Mucosa of descending colon (tissue), 3 donors: ENCODE results near the gene PCDHB9. TPM values are rescaled to one million over a fixed set of nuclear protein-coding genes. Genes with fewer than 3 reads are reported as not detected.
"Not testable (repeated sequence)": the region's sequence is repeated elsewhere in the genome, so short reads cannot be mapped to it uniquely, and the experiment has no call there.

Experiments used
- ATAC-seq: fragments of 200-7000 bp; cut with Tn5 transposase; one replicate; pipeline ENCODE4 v1.9.1; 2020; ENCODE audit warnings: mild to moderate bottlenecking, moderate library complexity
- DNase-seq, 3 donors: peaks; one replicate each; pipeline ENCODE4 v3.0.0-alpha.2; 2020
- H3K36me3 ChIP-seq: fragments of 200-600 bp; one replicate; pipeline ENCODE4 v1.8.0; 2021; ENCODE audit warnings: low read depth, mild to moderate bottlenecking
- H3K4me1 ChIP-seq: fragments of 200-600 bp; one replicate; pipeline ENCODE4 v1.8.0; 2021; ENCODE audit warnings: low read depth, mild to moderate bottlenecking
- H3K4me3 ChIP-seq: fragments of 200-600 bp; one replicate; pipeline ENCODE4 v1.8.0; 2021; ENCODE audit warnings: mild to moderate bottlenecking
- H3K9me3 ChIP-seq: fragments of 200-600 bp; one replicate; pipeline ENCODE4 v1.8.0; 2021; ENCODE audit warnings: mild to moderate bottlenecking
- CTCF ChIP-seq: fragments of 200-600 bp; IDR thresholded peaks from one replicate; pipeline ENCODE4 v1.8.0; 2022; ENCODE audit warnings: antibody characterized with exemption, mild to moderate bottlenecking
- intact Hi-C, 2 donors: fragments of 100-400 bp; cut with DNase I in 1 of 2; cut with micrococcal nuclease in 1 of 2; formaldehyde crosslinking; loops; one replicate each; pipeline versions ENCODE4 v1.11.0 to v1.11.1; 2022; cut with DNase I, micrococcal nuclease
- total RNA-seq, 3 donors: library from RNA; stranded (reverse); fragmentation: NEBNext Ultra II Directional in 2 of 3; extraction: Animal tissue kit (Norgen Biotek cat#: 25700) in 2 of 3; gene quantifications; one replicate each; pipeline versions ENCODE4 v1.2.1 to v1.2.4, GENCODE V29; 2021 to 2023
- donor health status: DM: no; HTN: no; CAD: no; lungs with moderate emphysema.
- donor health status: DM: no; HTN: no; CAD: no.
- donor health status: DM: no; HTN: yes; CAD: no.

PCDHB9 gene
- total RNA-seq, 3 donors from 2014 or later, result 0.26 to 2.4 (median 0.70) TPM

- H3K4me1 ChIP-seq, H3K36me3 ChIP-seq, ATAC-seq, DNase-seq, intact Hi-C loops, H3K4me3 ChIP-seq: not testable (repeated sequence)
- peaks cover 58% of the 10 kb centered on the region for H3K9me3 ChIP-seq
Observed at GRCh38 chr5:141216035-141216434, 29.1 kb downstream of the PCDHB9 start.

GRCh38 chr5:141223112-141223783 is 36.3 kb downstream of the PCDHB9 start, which contains the start of gene PCDHB14:
TSS of gene PCDHB14 (plus strand) at chr5:141223343. CDS start at chr5:141223506, 163 bp downstream.
- no peak within 1 kb of the TSS for H3K4me3 ChIP-seq
- H3K36me3 ChIP-seq, result no peaks in the 10 kb centered on the region
- DNase-seq (no peak), ATAC-seq (peak; percentile 36)
- H3K4me1 ChIP-seq, result no peaks in the 10 kb centered on the region
- peaks cover 84% of the 10 kb centered on the region for H3K9me3 ChIP-seq
- TF ChIP-seq CTCF, result no peak
- intact Hi-C loops, result no loop called here

GRCh38 chr5:141224844-141225243 is 37.9 kb downstream of the PCDHB9 start:
- intact Hi-C loops, H3K4me1 ChIP-seq, H3K4me3 ChIP-seq, ATAC-seq, DNase-seq, H3K36me3 ChIP-seq: not testable (repeated sequence)
- H3K9me3 ChIP-seq, result peaks cover 82% of the 10 kb centered on the region

GRCh38 chr5:141225421-141225820 is 38.5 kb downstream of the PCDHB9 start:
- H3K36me3 ChIP-seq, H3K4me3 ChIP-seq, ATAC-seq, H3K4me1 ChIP-seq, DNase-seq, intact Hi-C loops: not testable (repeated sequence)
- H3K9me3 ChIP-seq, result peaks cover 82% of the 10 kb centered on the region

GRCh38 chr5:141234109-141234667 is 47.2 kb downstream of the PCDHB9 start:
- peaks cover 90% of the 10 kb centered on the region for H3K9me3 ChIP-seq
- intact Hi-C loops, result no loop called here
- ATAC-seq (no peak), DNase-seq (peak in 1 of 3 donors; percentile 5)
- H3K4me1 ChIP-seq, result no peaks in the 10 kb centered on the region
- TF ChIP-seq CTCF, result no peak
- no peaks in the 10 kb centered on the region for H3K36me3 ChIP-seq
- no peak overlapping the region for H3K4me3 ChIP-seq

- H3K4me1 ChIP-seq, ATAC-seq, DNase-seq, intact Hi-C loops, H3K4me3 ChIP-seq, H3K36me3 ChIP-seq: not testable (repeated sequence)
- peaks cover 96% of the 10 kb centered on the region for H3K9me3 ChIP-seq
Observed at GRCh38 chr5:141235922-141236321, 49.0 kb downstream of the PCDHB9 start.

GRCh38 chr5:141236516-141237313 is 49.8 kb downstream of the PCDHB9 start:
- no peak for DNase-seq
- H3K9me3 ChIP-seq, result peaks cover 98% of the 10 kb centered on the region
- no peaks in the 10 kb centered on the region for H3K4me1 ChIP-seq
- ATAC-seq, result no peak
- intact Hi-C loops, result no loop called here
- TF ChIP-seq CTCF, result no peak
- no peak overlapping the region for H3K4me3 ChIP-seq
- H3K36me3 ChIP-seq, result no peaks in the 10 kb centered on the region

Other genes with a start within 250 kb of the PCDHB9 start
- 1 to 10 TPM in 1 of 3 donors, under 1 TPM in 2; 0.31 to 1.3 (median 0.61) TPM for gene PCDHAC2, start 220.7 kb upstream of the PCDHB9 start, total RNA-seq
- under 1 TPM in 1 of 3 donors, not detected in 2; 0.25 TPM for gene PCDHB1, start 135.8 kb upstream of the PCDHB9 start, total RNA-seq
- gene PCDHB2, start 92.5 kb upstream of the PCDHB9 start, total RNA-seq, result 1 to 10 TPM in 2 of 3 donors, under 1 TPM in 1; 0.82 to 5.5 (median 1.1) TPM
- gene PCDHB3, start 86.7 kb upstream of the PCDHB9 start, total RNA-seq, result 1 to 10 TPM in 1 of 3 donors, under 1 TPM in 2; 0.58 to 1.9 (median 0.90) TPM
- gene PCDHB4, start 65.3 kb upstream of the PCDHB9 start, total RNA-seq, result 1 to 10 TPM in 1 of 3 donors, under 1 TPM in 2; 0.35 to 3.4 (median 0.80) TPM
- 1 to 10 TPM in 1 of 3 donors, under 1 TPM in 2; 0.41 to 3.0 (median 0.60) TPM for gene PCDHB5, start 52.0 kb upstream of the PCDHB9 start, total RNA-seq
- gene PCDHB6, start 37.1 kb upstream of the PCDHB9 start, total RNA-seq, result under 1 TPM; 0.24 to 0.60 (median 0.29) TPM
- gene PCDHB7, start 14.5 kb upstream of the PCDHB9 start, total RNA-seq, result 1 to 10 TPM in 1 of 3 donors, under 1 TPM in 1, not detected in 1; 0.55 to 2.5 TPM
- gene PCDHB8, start 9.4 kb upstream of the PCDHB9 start, total RNA-seq, result 1 to 10 TPM in 1 of 3 donors, under 1 TPM in 2; 0.12 to 2.1 (median 0.72) TPM
- 1 to 10 TPM in 1 of 3 donors, under 1 TPM in 2; 0.49 to 3.4 (median 0.89) TPM for gene PCDHB16, start 4.8 kb upstream of the PCDHB9 start, total RNA-seq
- 1 to 10 TPM in 1 of 3 donors, under 1 TPM in 2; 0.35 to 4.9 (median 0.60) TPM for gene PCDHB10, start 5.2 kb downstream of the PCDHB9 start, total RNA-seq
- 1 to 10 TPM in 2 of 3 donors, under 1 TPM in 1; 0.55 to 5.8 (median 1.3) TPM for gene PCDHB11, start 12.5 kb downstream of the PCDHB9 start, total RNA-seq
- 1 to 10 TPM in 1 of 3 donors, under 1 TPM in 2; 0.52 to 3.9 (median 0.67) TPM for gene PCDHB12, start 21.6 kb downstream of the PCDHB9 start, total RNA-seq
- gene PCDHB13, start 26.8 kb downstream of the PCDHB9 start, total RNA-seq, result 1 to 10 TPM; 1.2 to 4.3 (median 1.9) TPM
- gene PCDHB14, start 36.2 kb downstream of the PCDHB9 start, total RNA-seq, result 1 to 10 TPM in 2 of 3 donors, under 1 TPM in 1; 0.98 to 6.1 (median 2.0) TPM
- 1 to 10 TPM in 2 of 3 donors, under 1 TPM in 1; 0.69 to 4.3 (median 1.2) TPM for gene PCDHB15, start 58.2 kb downstream of the PCDHB9 start, total RNA-seq
- gene SLC25A2, start 116.9 kb downstream of the PCDHB9 start, total RNA-seq, result 1 to 10 TPM; 1.2 to 1.7 (median 1.5) TPM
- 10 to 100 TPM; 52.6 to 70.4 (median 56.9) TPM for gene TAF7, start 133.6 kb downstream of the PCDHB9 start, total RNA-seq
- 1 to 10 TPM in 1 of 3 donors, under 1 TPM in 2; 0.35 to 1.6 (median 0.43) TPM for gene PCDHGA1, start 143.4 kb downstream of the PCDHB9 start, total RNA-seq
- 1 to 10 TPM in 1 of 3 donors, under 1 TPM in 2; 0.41 to 3.8 (median 0.51) TPM for gene PCDHGA2, start 151.6 kb downstream of the PCDHB9 start, total RNA-seq
- gene PCDHGA3, start 156.7 kb downstream of the PCDHB9 start, total RNA-seq, result 1 to 10 TPM in 1 of 3 donors, under 1 TPM in 2; 0.24 to 2.2 (median 0.43) TPM
- 1 to 10 TPM; 1.0 to 4.1 (median 1.2) TPM for gene PCDHGB1, start 162.9 kb downstream of the PCDHB9 start, total RNA-seq
- gene PCDHGA4, start 167.9 kb downstream of the PCDHB9 start, total RNA-seq, result 1 to 10 TPM in 2 of 3 donors, under 1 TPM in 1; 0.90 to 4.6 (median 1.2) TPM
- gene PCDHGB2, start 172.8 kb downstream of the PCDHB9 start, total RNA-seq, result 1 to 10 TPM; 1.5 to 5.7 (median 2.8) TPM
- 1 to 10 TPM; 1.2 to 4.2 (median 1.2) TPM for gene PCDHGA5, start 177.0 kb downstream of the PCDHB9 start, total RNA-seq
- 1 to 10 TPM; 2.0 to 6.3 (median 2.0) TPM for gene PCDHGB3, start 183.1 kb downstream of the PCDHB9 start, total RNA-seq
- 1 to 10 TPM; 1.6 to 6.7 (median 1.9) TPM for gene PCDHGA6, start 186.7 kb downstream of the PCDHB9 start, total RNA-seq
- gene PCDHGA7, start 195.6 kb downstream of the PCDHB9 start, total RNA-seq, result 1 to 10 TPM; 1.0 to 5.6 (median 1.7) TPM
- 1 to 10 TPM in 2 of 3 donors, under 1 TPM in 1; 0.65 to 5.3 (median 1.2) TPM for gene PCDHGB4, start 200.5 kb downstream of the PCDHB9 start, total RNA-seq
- gene PCDHGA8, start 205.5 kb downstream of the PCDHB9 start, total RNA-seq, result 1 to 10 TPM in 1 of 3 donors, under 1 TPM in 2; 0.78 to 3.8 (median 0.87) TPM
- 1 to 10 TPM; 3.1 to 9.8 (median 5.6) TPM for gene PCDHGB5, start 210.8 kb downstream of the PCDHB9 start, total RNA-seq
- gene PCDHGA9, start 215.6 kb downstream of the PCDHB9 start, total RNA-seq, result 1 to 10 TPM; 2.6 to 6.7 (median 3.2) TPM
- gene PCDHGB6, start 220.9 kb downstream of the PCDHB9 start, total RNA-seq, result 1 to 10 TPM; 2.3 to 8.5 (median 2.8) TPM
- gene PCDHGA10, start 225.8 kb downstream of the PCDHB9 start, total RNA-seq, result 1 to 10 TPM; 3.5 to 6.1 (median 4.7) TPM
- gene PCDHGB7, start 230.5 kb downstream of the PCDHB9 start, total RNA-seq, result 10 to 100 TPM in 1 of 3 donors, 1 to 10 TPM in 2; 4.2 to 17.9 (median 4.5) TPM
- gene PCDHGA11, start 233.9 kb downstream of the PCDHB9 start, total RNA-seq, result 1 to 10 TPM; 1.8 to 5.6 (median 2.6) TPM
- 1 to 10 TPM; 2.6 to 5.5 (median 3.0) TPM for gene PCDHGA12, start 243.3 kb downstream of the PCDHB9 start, total RNA-seq